ENCODE results near the gene VAPB.

Gene VAPB

GRCh38 chr20:58472273-58473018 is 83.4 kb downstream of the VAPB start:
- Histone ChIP-seq H4K8ac (ENCODE audit: low read depth, low read length) (no peak overlapping the region), H2BK15ac (replicated peaks; ENCODE audit: low read depth) (no peak overlapping the region), H3K9ac (ENCODE audit: low read length) (no peak overlapping the region), H3K4ac (ENCODE audit: low read depth, low read length) (no peak overlapping the region), H3K18ac (ENCODE audit: low read length) (no peak overlapping the region), H3K27ac (ENCODE audit: low read depth, low read length) (no peak overlapping the region), H3K56ac (ENCODE audit: low read length) (no peak overlapping the region), H3K4me2 (ENCODE audit: low read length) (no peak overlapping the region), H3K79me1 (ENCODE audit: low read length) (no peaks in the 10 kb centered on the region), H3K4me1 (ENCODE audit: control insufficient read depth, low read depth, low read length) (no peaks in the 10 kb centered on the region), H4K5ac (ENCODE audit: low read length) (no peak overlapping the region), H3K79me2 (ENCODE audit: control insufficient read depth, insufficient read depth, low read length) (no peaks in the 10 kb centered on the region), H3K23ac (ENCODE audit: low read length) (no peak overlapping the region), H3K36me3 (ENCODE audit: control insufficient read depth, insufficient read depth, low read length) (no peaks in the 10 kb centered on the region), H2AK5ac (ENCODE audit: low read length) (no peak overlapping the region), H3K27me3 (ENCODE audit: insufficient read depth, low read length, poor library complexity) (no peaks in the 10 kb centered on the region), H2BK5ac (ENCODE audit: low read length) (no peak overlapping the region), H3K4me3 (ENCODE audit: low read length) (no peak overlapping the region), H2BK120ac (ENCODE audit: low read depth, low read length) (no peak overlapping the region)
- WGBS (ENCODE audit: extremely low coverage, insufficient coverage, low lambda C conversion rate): no CpG with 5 or more reads among the region's 20 CpGs
- DNase-seq: no peak

- Histone ChIP-seq H3K4me3 (ENCODE audit: low read length) (no peak overlapping the region), H3K18ac (ENCODE audit: low read length) (no peak overlapping the region), H3K27me3 (ENCODE audit: insufficient read depth, low read length, poor library complexity) (no peaks in the 10 kb centered on the region), H4K8ac (ENCODE audit: low read depth, low read length) (no peak overlapping the region), H3K4ac (ENCODE audit: low read depth, low read length) (no peak overlapping the region), H3K27ac (ENCODE audit: low read depth, low read length) (no peak overlapping the region), H4K5ac (ENCODE audit: low read length) (no peak overlapping the region), H2BK120ac (ENCODE audit: low read depth, low read length) (no peak overlapping the region), H3K79me1 (ENCODE audit: low read length) (no peaks in the 10 kb centered on the region), H3K36me3 (ENCODE audit: control insufficient read depth, insufficient read depth, low read length) (no peaks in the 10 kb centered on the region), H2BK5ac (ENCODE audit: low read length) (no peak overlapping the region), H2BK15ac (replicated peaks; ENCODE audit: low read depth) (no peak overlapping the region), H3K79me2 (ENCODE audit: control insufficient read depth, insufficient read depth, low read length) (no peaks in the 10 kb centered on the region), H3K56ac (ENCODE audit: low read length) (no peak overlapping the region), H3K4me2 (ENCODE audit: low read length) (no peak overlapping the region), H3K23ac (ENCODE audit: low read length) (no peak overlapping the region), H2AK5ac (ENCODE audit: low read length) (no peak overlapping the region), H3K4me1 (ENCODE audit: control insufficient read depth, low read depth, low read length) (no peaks in the 10 kb centered on the region), H3K9ac (ENCODE audit: low read length) (no peak overlapping the region)
- WGBS (ENCODE audit: extremely low coverage, insufficient coverage, low lambda C conversion rate): no CpG with 5 or more reads among the region's 13 CpGs
- DNase-seq: no peak
These were observed 84.7 kb downstream of the VAPB start for GRCh38 chr20:58473453-58474425.

GRCh38 chr20:58475466-58475865 is 86.4 kb downstream of the VAPB start:
- Histone ChIP-seq H3K27me3 (ENCODE audit: insufficient read depth, low read length, poor library complexity) (no peaks in the 10 kb centered on the region), H3K9ac (ENCODE audit: low read length) (no peak overlapping the region), H3K4me1 (ENCODE audit: control insufficient read depth, low read depth, low read length) (no peaks in the 10 kb centered on the region), H3K18ac (ENCODE audit: low read length) (no peak overlapping the region), H2BK5ac (ENCODE audit: low read length) (no peak overlapping the region), H3K79me2 (ENCODE audit: control insufficient read depth, insufficient read depth, low read length) (no peaks in the 10 kb centered on the region), H4K8ac (ENCODE audit: low read depth, low read length) (no peak overlapping the region), H3K23ac (ENCODE audit: low read length) (no peak overlapping the region), H3K27ac (ENCODE audit: low read depth, low read length) (no peak overlapping the region), H3K4me2 (ENCODE audit: low read length) (no peak overlapping the region), H2BK15ac (replicated peaks; ENCODE audit: low read depth) (no peak overlapping the region), H2BK120ac (ENCODE audit: low read depth, low read length) (no peak overlapping the region), H4K5ac (ENCODE audit: low read length) (no peak overlapping the region), H2AK5ac (ENCODE audit: low read length) (no peak overlapping the region), H3K79me1 (ENCODE audit: low read length) (no peaks in the 10 kb centered on the region), H3K4ac (ENCODE audit: low read depth, low read length) (no peak overlapping the region), H3K36me3 (ENCODE audit: control insufficient read depth, insufficient read depth, low read length) (no peaks in the 10 kb centered on the region), H3K4me3 (ENCODE audit: low read length) (no peak overlapping the region), H3K56ac (ENCODE audit: low read length) (no peak overlapping the region)
- DNase-seq: no peak
- WGBS (ENCODE audit: extremely low coverage, insufficient coverage, low lambda C conversion rate): no CpG with 5 or more reads among the region's 10 CpGs

- H2BK120ac ChIP-seq (ENCODE audit: low read depth, low read length): no peak overlapping the region
- no peaks in the 10 kb centered on the region for H3K79me2 ChIP-seq (ENCODE audit: control insufficient read depth, insufficient read depth, low read length)
- no peak overlapping the region for H3K4ac ChIP-seq (ENCODE audit: low read depth, low read length)
- H3K56ac ChIP-seq (ENCODE audit: low read length): no peak overlapping the region
- H2BK5ac ChIP-seq (ENCODE audit: low read length): no peak overlapping the region
- no peak overlapping the region for H2AK5ac ChIP-seq (ENCODE audit: low read length)
- no CpG with 5 or more reads among the region's 3 CpGs for WGBS (ENCODE audit: extremely low coverage, insufficient coverage, low lambda C conversion rate)
- H3K4me2 ChIP-seq (ENCODE audit: low read length): no peak overlapping the region
- no peak overlapping the region for H2BK15ac ChIP-seq (replicated peaks; ENCODE audit: low read depth)
- H4K8ac ChIP-seq (ENCODE audit: low read depth, low read length): no peak overlapping the region
- no peaks in the 10 kb centered on the region for H3K36me3 ChIP-seq (ENCODE audit: control insufficient read depth, insufficient read depth, low read length)
- no peak overlapping the region for H3K18ac ChIP-seq (ENCODE audit: low read length)
- no peaks in the 10 kb centered on the region for H3K27me3 ChIP-seq (ENCODE audit: insufficient read depth, low read length, poor library complexity)
- no peak overlapping the region for H3K27ac ChIP-seq (ENCODE audit: low read depth, low read length)
- H3K23ac ChIP-seq (ENCODE audit: low read length): no peak overlapping the region
- no peaks in the 10 kb centered on the region for H3K79me1 ChIP-seq (ENCODE audit: low read length)
- H3K9ac ChIP-seq (ENCODE audit: low read length): no peak overlapping the region
- no peak overlapping the region for H4K5ac ChIP-seq (ENCODE audit: low read length)
- H3K4me3 ChIP-seq (ENCODE audit: low read length): no peak overlapping the region
- no peaks in the 10 kb centered on the region for H3K4me1 ChIP-seq (ENCODE audit: control insufficient read depth, low read depth, low read length)
- DNase-seq: no peak
These were observed 89.2 kb downstream of the VAPB start for GRCh38 chr20:58478141-58478805.

GRCh38 chr20:58479726-58480440 is 90.9 kb downstream of the VAPB start:
- Histone ChIP-seq H2BK5ac (ENCODE audit: low read length) (no peak overlapping the region), H2AK5ac (ENCODE audit: low read length) (no peak overlapping the region), H2BK120ac (ENCODE audit: low read depth, low read length) (no peak overlapping the region), H3K4me3 (ENCODE audit: low read length) (no peak overlapping the region), H2BK15ac (replicated peaks; ENCODE audit: low read depth) (no peak overlapping the region), H3K4ac (ENCODE audit: low read depth, low read length) (no peak overlapping the region), H3K79me1 (ENCODE audit: low read length) (no peaks in the 10 kb centered on the region), H3K9ac (ENCODE audit: low read length) (no peak overlapping the region), H3K23ac (ENCODE audit: low read length) (no peak overlapping the region), H3K18ac (ENCODE audit: low read length) (no peak overlapping the region), H4K8ac (ENCODE audit: low read depth, low read length) (no peak overlapping the region), H3K56ac (ENCODE audit: low read length) (no peak overlapping the region), H3K27ac (ENCODE audit: low read depth, low read length) (no peak overlapping the region), H3K36me3 (ENCODE audit: control insufficient read depth, insufficient read depth, low read length) (no peaks in the 10 kb centered on the region), H4K5ac (ENCODE audit: low read length) (no peak overlapping the region), H3K4me1 (ENCODE audit: control insufficient read depth, low read depth, low read length) (no peaks in the 10 kb centered on the region), H3K27me3 (ENCODE audit: insufficient read depth, low read length, poor library complexity) (no peaks in the 10 kb centered on the region), H3K4me2 (ENCODE audit: low read length) (no peak overlapping the region), H3K79me2 (ENCODE audit: control insufficient read depth, insufficient read depth, low read length) (no peaks in the 10 kb centered on the region)
- DNase-seq: no peak
- no CpG with 5 or more reads among the region's 9 CpGs for WGBS (ENCODE audit: extremely low coverage, insufficient coverage, low lambda C conversion rate)
